Retinal pigment epithelial cell (primary cell): ENCODE measurements around the gene CYP4F12.
"Not testable (repeated sequence)": the region's sequence is repeated elsewhere in the genome, so short reads cannot be mapped to it uniquely, and the experiment has no call there.

Experiments
- DNase-seq: peaks from one replicate; pipeline ENCODE4 v3.0.0-alpha.2; 2010; ENCODE audit warnings: low read depth
- H3K4me3 ChIP-seq: 2 replicates; pipeline ENCODE4 v1.5.1; 2011; ENCODE audit warnings: mild to moderate bottlenecking, low read length, control low read depth, moderate library complexity
- CTCF ChIP-seq: conservative IDR thresholded peaks from 2 replicates; pipeline ENCODE4 v1.5.1; 2011; ENCODE audit warnings: low read depth, low read length, control low read depth, inconsistent platforms

Gene CYP4F12

GRCh38 chr19:15649526-15649925 lies 23.4 kb upstream of the CYP4F12 start:
- no peak for TF ChIP-seq CTCF
- DNase-seq = no peak

GRCh38 chr19:15650123-15650522 lies 22.8 kb upstream of the CYP4F12 start:
- not testable (repeated sequence) for H3K4me3 ChIP-seq

More at GRCh38 chr19:15649526-15649925, 23.4 kb upstream of the CYP4F12 start:
- H3K4me3 ChIP-seq = no peak overlapping the region

GRCh38 chr19:15651791-15652190 lies 21.1 kb upstream of the CYP4F12 start:
- no peak for DNase-seq
- no peak for TF ChIP-seq CTCF
- no peak overlapping the region for H3K4me3 ChIP-seq

More at GRCh38 chr19:15650123-15650522, 22.8 kb upstream of the CYP4F12 start:
- not testable (repeated sequence) for DNase-seq

- no peak for TF ChIP-seq CTCF
- DNase-seq = no peak
- H3K4me3 ChIP-seq = no peak overlapping the region
Observed at GRCh38 chr19:15652559-15653278, 20.2 kb upstream of the CYP4F12 start.

GRCh38 chr19:15656467-15656866 lies 16.4 kb upstream of the CYP4F12 start:
- no peak overlapping the region for H3K4me3 ChIP-seq

GRCh38 chr19:15663247-15663646 lies 9.6 kb upstream of the CYP4F12 start:
- no peak for TF ChIP-seq CTCF
- DNase-seq = no peak
- H3K4me3 ChIP-seq = no peak overlapping the region

More at GRCh38 chr19:15656467-15656866, 16.4 kb upstream of the CYP4F12 start:
- no peak for DNase-seq
- no peak for TF ChIP-seq CTCF

GRCh38 chr19:15666186-15666585 lies 6.7 kb upstream of the CYP4F12 start:
- H3K4me3 ChIP-seq = no peak overlapping the region
- no peak for TF ChIP-seq CTCF
- DNase-seq = no peak

- no peak overlapping the region for H3K4me3 ChIP-seq
- DNase-seq = no peak
- TF ChIP-seq CTCF = no peak
Observed at GRCh38 chr19:15666883-15667282, 6.0 kb upstream of the CYP4F12 start.
